NCI-H510A (cell line): Measurements from ENCODE around the gene CTIF.

ENCODE experiments used
- DNase-seq: peaks from one replicate; lab custom pipeline; 2025; lab: John Stamatoyannopoulos, UW

The CTIF gene

DNA sequence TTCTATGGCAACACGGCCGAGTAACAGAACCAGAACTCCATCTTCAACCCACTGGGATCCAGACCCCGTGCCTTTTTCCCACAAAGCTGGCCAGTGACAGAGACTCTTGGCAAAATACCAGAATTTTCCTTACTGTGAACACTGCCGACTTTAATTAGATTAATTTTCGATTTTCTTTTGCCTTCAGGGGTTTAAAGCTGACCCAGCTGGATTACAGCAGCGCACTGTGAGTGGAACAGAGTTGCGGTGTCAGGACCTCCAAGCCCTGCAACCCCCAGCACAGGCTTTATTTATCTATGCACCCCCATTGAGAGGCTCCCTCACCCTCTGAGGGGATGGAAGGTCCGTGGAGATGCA lies 36.4 kb downstream of the CTIF start:
- no peak for DNase-seq

DNA sequence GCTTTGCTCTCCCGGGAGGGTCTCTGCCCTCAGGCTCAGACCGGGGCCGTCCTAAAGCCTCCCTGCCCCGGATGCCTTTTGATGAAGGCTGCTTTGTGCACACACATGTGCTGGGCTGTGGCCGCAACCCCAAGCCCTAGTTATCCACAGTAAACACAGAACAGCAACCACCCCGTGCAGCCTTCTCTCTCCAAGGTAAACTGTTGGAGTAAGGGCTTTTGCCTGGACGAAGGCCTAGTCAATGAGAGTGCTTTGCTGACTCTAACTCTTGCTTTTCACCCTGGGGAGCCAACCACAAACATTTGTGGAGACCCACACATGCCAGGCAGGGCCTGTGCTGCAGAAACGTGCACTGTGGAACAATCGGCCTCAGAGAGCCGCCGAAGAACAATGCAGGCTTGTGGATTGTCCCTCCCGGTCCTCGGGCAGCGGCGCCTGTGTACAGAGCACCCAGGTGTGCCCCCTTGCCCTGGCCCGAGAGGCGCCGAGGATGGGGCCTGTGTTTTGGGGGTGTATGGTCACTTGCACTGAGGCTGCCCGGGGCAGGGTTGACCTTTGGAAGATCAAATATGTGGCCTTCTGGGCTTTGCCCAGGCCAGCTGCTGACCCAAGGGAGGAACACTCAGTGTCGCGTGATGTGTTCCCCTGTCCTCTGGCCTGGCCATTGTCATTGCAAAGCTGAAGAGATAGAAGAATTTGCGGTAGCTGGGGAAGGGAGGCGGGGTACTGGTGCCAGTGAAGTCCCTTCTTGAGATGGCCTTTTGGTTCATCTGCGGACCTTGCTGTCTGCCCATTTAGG lies 37.0 kb downstream of the CTIF start:
- DNase-seq: no peak

DNA sequence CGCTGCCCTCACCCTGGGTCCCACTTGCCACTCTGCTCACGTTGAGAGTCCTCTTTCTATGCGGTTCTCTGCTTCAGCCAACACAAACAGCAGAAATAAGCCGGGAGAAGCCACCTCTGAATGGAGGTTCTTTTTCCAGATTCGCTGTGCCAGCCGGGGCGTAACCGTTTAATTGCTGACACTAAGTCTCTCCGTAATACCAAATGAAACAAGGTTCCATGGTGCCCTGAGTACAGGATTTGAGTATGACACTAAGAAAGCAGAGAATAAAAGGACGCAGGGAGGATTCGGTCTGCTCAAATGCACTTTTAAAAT lies 37.6 kb downstream of the CTIF start:
- no peak for DNase-seq

DNA sequence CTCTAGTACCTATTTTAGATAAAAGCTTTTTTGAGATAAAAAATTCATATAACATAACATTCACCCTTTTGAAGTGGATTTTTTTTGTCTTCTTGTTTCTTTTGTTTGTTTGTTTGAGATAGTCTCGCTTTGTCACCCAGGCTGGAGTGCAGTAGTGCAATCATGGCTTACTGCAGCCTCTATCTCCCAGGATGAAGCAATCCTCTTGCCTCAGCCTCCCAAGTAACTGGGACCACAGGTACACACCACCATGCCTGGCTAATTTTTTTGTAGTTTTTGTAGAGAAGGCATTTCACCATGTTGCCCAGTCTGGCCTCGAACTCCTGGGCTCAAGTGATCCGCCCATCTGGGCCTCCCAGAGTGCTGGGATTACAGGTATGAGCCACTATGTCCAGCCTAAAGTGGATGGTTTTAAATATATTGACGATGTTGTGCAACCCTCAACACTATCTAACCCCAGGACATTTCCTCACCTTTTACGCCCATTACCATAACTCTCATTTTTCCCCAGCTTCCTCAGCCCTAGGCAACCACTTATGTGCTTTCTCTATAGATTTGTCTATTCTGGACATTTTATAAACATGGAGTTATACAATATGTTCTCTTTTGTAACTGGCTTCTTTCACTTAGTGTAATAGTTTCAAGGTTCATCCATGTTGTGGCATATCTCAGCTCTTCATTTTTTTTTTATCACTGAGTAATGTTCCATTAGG lies 38.8 kb downstream of the CTIF start:
- no peak for DNase-seq

DNA sequence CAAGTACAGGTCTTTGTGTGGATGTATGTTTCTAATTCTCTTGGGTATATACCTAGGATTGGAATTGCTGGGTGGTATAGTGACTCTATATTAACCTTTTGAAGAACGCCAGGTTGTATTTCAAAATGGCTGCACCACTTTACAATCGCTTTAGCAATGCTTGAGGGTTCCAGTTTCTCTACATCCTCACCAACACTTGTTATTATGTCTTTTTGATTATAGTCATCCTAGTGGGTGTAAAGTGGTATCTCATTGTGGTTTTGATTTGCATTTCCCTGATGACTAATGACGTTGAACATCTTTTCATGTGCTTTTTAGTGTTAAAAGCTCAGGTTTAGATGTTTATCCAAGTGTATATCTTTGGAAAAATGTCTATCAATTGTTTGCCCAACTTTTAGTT lies 39.5 kb downstream of the CTIF start:
- no peak for DNase-seq

DNA sequence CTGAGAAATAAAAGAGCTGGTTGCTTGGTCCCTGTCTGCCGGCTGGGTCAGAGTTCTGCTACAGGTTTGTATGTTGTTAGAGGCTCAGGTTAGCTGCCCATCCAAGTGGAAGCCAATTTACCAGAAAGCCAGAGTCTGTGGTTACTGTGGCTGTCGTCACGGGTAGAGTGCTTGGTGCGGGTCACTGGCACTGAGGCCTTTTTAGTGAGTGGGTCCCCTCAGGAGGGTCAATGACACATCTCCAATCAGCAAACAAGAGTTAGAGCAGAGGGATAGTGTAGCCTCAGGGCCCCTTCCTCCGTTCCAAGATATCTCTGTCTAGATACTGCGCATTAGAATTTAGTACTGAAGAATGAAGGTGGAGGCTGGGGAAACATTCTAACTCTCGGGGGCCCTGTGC lies 41.2 kb downstream of the CTIF start:
- no peak for DNase-seq

DNA sequence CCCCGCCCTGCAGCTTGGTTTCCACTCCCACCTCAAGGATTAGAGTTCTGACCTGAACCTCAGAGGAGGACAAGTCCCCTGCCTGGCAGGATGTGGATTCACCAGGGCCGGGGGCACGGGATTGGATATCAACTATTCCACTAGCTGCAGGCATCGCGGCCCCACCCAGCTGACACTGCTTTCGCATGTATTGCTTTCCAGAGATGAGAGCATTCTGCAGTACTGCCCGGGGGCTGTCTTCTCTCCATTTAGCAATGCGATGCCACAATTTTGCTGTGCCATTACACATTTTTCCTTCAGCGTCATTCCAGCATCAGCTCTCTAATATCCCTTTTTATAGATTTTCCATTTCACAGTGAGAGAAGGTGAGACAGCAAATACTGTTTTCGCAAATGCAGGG lies 42.0 kb downstream of the CTIF start:
- DNase-seq: no peak

DNA sequence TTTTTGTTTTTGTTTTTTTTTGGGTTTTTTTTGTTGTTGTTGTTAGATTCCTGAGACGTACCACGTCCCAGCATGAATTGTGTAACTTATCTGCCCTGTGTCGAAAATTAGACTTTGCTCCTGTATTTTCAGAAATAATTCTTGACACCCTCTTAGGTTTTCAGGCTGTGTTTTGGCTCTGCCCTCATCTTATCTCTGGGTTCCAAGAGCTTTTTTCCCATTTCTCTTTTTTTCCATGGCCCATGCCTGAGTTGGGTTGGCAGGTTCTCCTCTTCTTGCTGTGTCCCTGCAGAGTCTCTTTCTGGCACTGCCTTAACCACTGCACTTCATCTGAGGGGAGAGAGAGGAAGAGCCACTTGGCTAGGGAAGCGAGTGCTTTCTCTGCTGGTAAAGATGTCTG lies 42.4 kb downstream of the CTIF start:
- DNase-seq: no peak

DNA sequence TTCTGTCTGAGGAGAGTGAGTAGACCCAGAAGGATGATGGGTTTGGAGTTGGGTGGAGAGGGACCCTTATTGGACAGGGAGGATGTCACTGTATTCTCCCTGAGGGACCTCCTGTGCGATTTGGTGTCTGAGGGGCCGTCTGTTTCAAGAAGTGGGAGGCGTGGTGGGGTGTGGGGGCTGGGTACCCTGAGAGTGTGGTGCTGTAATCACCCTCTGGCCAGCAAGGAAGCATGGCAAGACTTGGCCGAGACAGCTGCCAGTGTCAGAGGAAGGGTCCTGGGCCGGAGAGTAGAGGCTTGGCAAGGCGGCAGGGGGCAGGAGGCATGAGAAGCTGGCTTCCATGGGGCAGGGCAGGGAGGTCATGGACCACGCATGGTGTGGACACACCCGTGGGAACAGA lies 43.1 kb downstream of the CTIF start:
- no peak for DNase-seq

DNA sequence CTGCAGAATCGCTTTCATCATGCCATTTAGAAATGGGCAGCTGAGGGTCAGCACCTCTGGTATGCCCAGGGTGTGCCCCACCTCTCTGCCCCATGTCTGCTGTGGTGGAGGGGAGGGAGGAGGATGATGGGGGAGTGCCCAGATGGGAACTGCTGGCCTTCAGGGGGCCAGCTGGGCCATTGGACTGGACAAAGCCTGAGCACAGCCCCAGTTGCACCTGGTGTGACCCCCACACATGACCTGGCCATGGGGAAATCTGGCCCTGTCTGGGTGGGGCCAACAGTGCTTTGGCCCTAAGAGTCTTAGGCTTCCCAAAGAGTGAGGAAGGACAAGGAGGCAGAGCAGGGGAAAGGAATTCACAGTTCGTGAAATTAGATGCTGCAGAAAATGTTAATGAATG lies 44.1 kb downstream of the CTIF start:
- no peak for DNase-seq

DNA sequence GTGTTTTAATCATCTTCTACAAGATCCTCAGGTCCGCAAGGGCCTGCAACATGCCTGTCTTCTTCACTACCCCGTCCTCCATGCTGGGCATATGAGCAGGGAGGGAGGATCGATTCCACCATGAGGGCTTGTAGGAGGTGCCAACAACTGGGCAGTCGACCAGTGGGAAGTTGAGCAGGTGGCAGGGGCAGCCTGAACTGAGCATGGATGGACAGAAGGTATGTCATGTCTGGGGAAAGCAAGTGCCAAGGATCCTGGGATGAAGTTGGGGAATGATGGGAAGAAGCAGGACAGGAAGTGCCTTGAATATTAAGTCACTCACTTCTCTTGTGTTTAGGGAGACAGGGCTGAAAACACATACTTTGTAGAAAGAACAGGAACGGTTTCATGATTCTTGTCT lies 44.7 kb downstream of the CTIF start:
- DNase-seq: no peak

DNA sequence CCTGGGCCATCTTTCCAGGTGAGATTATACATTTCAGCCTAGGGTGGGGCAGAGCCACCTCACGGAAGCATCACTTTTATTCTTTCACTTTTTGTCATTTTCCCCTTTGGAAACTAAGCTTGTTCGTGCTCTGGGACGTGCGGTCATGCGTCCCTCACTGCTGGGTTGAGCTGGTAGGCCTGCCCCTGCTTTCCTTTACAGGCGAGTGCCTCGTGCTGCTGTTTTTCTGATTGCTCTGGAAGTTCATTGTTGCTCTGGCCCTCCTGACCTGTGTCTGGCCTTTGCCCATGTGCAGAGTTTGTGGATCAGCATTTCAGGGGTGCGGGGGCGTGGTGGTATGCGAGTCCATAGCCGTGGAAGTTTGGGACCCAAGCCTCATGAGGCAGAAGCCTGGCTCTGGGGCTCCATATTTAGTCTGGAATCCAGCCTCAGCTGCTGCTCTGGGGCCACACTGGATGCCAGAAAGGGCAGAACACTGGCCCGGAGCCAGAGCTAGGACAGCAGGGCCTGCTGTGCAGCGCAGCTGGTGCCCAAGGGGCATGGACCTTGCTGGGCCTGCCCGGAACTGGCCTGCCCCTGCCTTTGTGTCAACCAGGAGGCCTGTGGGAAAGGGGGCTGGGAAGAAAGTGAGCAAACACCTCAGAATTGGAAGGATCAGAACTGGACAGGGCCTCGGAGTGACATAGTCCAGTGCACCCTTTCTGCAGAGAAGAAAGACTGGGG lies 51.1 kb downstream of the CTIF start:
- no peak for DNase-seq

DNA sequence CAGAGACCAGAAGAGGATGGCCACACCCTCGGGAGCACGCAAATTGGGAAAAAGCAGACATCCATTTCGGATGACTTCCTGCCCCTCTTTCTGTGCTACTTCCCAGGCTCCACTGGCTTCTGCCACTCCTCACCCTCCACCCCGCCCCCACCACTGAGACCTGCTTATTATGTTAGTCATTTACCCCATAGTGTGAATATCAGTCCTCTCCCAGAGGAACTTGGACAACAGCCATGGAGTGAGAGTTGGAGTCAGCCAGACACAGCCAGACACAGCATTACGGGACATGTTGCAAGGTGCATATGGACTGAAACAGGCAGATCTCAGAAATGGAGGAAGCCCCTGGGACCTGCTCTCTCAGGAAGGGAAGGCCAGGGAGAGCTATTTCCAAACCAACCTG lies 51.8 kb downstream of the CTIF start:
- DNase-seq: no peak

DNA sequence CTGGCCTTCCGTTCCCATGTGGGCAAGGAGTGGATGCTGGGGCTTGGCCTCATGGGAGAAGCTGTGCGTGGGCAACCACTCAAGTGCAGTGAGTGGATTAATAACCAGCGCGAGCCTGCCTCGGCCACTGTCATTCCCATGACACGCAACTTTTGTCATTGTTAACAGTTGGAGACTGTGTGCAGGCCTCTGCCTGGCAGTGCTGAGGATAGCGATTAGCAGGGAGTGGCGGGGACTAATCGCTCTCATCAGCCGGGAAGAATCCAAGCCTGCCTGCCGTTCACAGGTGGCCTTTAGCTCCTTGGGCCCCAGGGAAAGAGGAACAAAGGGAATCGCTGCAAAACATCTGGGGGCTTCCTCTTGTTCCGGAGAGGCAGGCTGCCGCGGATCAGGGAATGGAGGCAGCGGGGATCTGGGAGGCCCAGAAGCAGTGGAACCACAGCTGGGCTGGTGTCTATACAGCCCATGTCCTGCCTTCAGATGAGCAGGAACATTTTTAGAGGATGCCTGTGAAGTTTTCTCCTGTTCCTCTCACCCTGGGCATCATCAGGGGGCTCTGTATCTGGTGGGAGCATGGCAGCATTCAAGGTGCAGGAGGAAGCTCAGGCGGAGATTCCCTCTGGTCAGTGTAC lies 53.8 kb downstream of the CTIF start:
- DNase-seq: no peak

DNA sequence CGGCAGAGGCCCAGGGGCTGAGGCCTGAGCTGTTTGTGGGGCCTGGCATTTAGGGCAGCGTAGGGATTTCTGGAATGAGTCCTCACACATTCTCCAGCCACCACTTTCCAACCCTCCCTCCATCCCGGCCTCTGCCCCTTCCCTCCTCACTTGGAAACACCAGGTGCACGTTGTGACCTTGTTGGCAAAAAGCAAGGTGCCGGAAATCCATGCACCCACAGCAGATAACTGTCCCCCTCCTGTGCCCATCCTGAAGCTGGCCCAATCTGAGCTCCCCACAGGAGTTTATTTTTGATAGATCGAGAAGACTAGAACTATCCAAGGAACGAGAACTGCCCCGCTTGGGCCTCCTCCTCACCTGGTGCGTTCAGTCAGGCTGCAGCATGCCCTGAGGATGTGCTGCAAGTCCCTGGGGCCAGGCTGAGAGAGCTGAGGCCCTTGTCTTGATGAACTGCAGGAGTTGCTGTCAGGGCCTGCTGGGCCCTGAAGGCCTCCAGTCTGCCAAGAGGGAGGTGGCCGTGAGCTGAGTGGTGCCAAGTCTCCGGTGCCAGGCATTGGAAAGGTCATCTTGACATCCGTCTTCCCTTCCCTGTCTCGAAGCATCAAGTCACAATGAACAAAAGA lies 55.8 kb downstream of the CTIF start:
- DNase-seq: no peak

DNA sequence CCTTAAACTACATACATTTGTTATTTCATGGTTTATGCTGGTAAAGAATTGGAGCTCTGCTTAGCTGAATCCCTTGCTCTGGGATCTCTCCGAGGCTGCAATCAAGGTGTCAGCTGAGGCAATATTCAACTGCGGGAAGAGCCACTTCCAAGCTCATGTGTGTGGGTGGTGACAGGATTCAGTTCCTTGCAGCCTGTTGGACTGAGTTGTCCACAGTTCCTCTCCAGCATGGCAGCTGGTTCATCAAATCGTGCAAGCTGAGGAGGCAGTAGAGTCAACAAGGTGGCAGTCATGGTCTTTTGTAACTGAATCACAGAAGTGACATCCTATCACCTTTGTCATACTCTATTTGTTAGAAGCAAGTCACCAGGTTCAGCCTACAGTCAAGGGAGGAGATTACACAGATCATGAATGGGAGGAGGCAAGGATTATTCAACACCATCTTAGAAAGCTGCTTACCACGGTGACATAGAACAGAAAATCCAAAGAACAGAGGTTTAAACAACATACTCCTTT lies 56.9 kb downstream of the CTIF start:
- DNase-seq: no peak

DNA sequence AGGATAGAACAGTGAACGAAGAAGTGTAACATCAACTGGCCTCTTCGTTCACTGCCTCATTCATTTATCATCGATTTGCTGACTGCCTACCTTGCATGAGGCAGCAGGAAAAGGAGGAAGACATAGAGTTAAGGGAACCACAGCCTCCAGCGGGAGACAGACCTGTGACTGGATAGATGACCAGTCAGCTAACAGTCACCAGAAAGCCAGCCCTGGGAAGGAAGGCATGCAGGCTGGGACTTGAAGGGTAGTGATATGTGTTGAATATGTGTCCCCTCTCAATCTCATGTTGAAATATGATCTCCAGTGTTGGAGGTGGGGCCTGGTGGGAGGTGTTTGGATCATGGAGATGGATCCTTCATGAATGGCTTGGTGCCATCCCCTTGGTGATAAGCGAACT lies 58.3 kb downstream of the CTIF start:
- no peak for DNase-seq

DNA sequence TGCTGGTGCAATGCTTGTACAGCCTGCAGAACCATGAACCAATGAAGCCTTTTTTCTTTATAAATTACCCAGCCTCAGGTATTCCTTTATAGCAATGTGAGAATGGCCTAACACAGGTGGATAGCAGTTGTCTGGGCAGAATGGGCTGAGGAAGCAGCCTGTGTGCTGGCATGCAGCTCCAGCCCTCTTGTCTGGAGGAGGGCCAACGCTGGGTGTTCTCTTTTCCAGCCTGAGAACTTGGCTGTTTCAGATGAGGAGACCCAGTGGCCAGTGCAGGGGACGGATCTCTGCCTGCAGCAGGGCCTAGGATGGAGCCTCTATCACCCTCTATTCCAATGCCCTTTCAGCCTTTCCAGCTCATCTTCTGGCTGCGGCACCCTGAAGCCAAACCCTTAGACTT lies 58.8 kb downstream of the CTIF start:
- DNase-seq: no peak

DNA sequence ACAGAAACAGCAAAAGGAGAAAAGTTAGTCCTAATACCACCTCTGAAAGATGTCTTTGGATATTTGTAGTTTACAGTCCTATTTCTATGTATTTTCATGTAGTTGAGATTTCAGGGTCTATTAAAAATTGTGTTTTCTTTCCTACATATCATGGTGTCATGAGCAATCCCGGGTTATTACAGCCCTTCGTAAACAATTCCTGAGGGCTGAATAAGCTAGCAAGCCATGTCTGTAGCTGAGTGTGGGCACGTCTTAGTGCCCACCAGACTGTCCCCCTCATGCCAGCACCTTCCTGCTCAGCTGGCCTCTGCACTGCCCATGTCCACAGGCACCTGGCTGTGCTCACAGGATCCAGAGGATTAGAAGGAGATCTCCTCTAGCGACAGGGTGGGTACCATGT lies 60.6 kb downstream of the CTIF start:
- no peak for DNase-seq

DNA sequence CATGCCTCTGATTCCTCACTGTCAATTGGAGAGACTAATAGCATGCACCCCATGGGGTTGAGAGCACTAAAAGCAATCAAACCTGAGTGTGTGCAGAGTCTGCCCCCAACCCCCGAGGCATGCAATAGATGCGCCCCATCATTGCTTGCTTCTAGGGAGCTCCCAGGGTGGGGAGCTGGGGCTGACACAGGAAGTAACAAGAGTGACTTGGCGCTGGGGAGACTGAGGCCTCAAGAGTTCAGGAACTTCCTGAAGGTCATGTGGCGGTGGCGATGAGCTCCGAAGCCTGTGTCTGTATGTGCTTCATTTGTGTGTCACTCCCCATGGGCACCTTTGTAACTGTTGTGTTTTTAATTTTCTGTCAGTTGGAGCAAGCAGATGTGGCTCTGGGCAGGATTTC lies 61.2 kb downstream of the CTIF start:
- DNase-seq: no peak

DNA sequence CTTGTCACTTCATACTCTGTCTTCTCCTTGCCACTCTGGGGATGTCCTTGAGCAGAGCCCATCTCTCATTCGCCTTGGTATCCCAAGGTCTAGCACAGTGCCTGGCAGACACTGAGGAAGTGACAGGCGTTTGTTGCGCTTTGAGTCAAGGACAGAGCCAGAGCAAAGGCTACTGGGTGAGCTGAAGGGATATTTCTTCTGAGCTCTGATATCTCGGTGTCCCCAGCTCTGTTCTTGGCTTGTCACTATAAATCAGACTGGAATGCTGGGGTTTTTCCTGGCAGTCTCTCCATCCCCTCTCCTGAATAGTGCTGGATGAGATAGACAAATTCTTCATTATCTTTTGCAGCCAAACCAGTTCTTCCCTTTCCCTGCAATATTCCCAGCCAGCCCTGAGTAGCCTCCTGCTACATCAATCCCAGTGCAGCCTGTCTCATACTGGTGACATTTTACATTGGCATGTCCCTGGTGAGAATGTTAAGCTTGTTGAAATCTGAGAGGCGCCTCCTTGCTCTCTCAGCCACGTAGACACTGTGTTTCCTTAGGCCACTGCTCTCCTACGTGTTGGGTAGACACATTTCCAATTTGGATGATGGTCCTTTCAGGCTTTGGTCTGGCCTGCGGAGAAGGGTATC lies 61.7 kb downstream of the CTIF start:
- DNase-seq: no peak

DNA sequence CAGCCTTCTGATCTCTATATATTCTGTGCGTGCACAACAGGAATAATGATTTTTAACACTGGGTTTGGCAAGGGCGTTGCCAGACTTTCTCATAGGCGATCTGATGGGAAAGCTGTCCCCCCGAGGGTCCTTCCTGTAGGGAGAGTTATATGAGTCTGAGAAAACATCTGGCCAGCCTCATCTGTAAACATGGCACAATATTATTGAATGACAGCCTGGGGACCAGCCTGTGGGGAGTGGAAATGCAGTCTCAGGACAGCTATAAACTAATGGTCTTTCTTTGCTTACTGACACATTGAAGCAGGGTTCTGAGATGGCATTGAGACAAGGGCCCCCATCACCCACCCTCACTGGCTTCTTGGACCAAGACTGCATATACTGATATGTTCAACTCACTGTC lies 62.5 kb downstream of the CTIF start:
- no peak for DNase-seq
